GM12878 (cell line): ENCODE results near the gene PTGER4. TPM values are rescaled to one million over a fixed set of nuclear protein-coding genes. Genes with fewer than 3 reads are reported as not detected.

ENCODE experiments used
- ATAC-seq: fragments of 200-7000 bp; cut with Tn5 transposase; 3 replicates; pipeline ENCODE4 v1.9.1; 2020; ENCODE audit warnings: mild to moderate bottlenecking, moderate library complexity
- BruUV-seq: library from RNA; stranded (reverse); fragments of 400-500 nt; replicated peaks from 2 replicates; lab custom pipeline; 2021; lab: Mats Ljungman, UMichigan
- CTCF ChIA-PET: fragments of 300-600 bp; sonication (Branson Sonifier 250); formaldehyde crosslinking; extraction: SDS; loops from one replicate; lab custom pipeline; 2021; ENCODE audit warnings: inconsistent platforms; lab: Yijun Ruan, JAX
- POLR2A ChIA-PET: fragments of 350-600 bp; formaldehyde crosslinking; extraction: SDS; loops from one replicate; lab custom pipeline; 2021; ENCODE audit warnings: inconsistent platforms; lab: Charles Lee
- RAD21 ChIA-PET: fragments of 300-600 bp; sonication (Branson Sonifier 250); formaldehyde crosslinking; loops from one replicate; lab custom pipeline; 2023; ENCODE audit warnings: antibody characterized with exemption; ENCODE audit not compliant: unreplicated experiment; lab: Charles Lee
- SMC1A ChIA-PET: fragments of 300-600 bp; sonication (Branson Sonifier 250); formaldehyde crosslinking; loops from one replicate; lab custom pipeline; 2023; ENCODE audit not compliant: unreplicated experiment, uncharacterized antibody; lab: Charles Lee
- DNase-seq: peaks from one replicate; pipeline ENCODE4 v3.0.0-alpha.2; 2011; ENCODE audit warnings: low read depth, low spot score
- FAIRE-seq: peaks from 3 replicates; lab custom pipeline; 2011; peaks lifted over from hg19 to GRCh38; lab: Jason Lieb, UNC
- H2AFZ ChIP-seq: 2 replicates; pipeline ENCODE4 v1.6.0; 2011; ENCODE audit warnings: low read depth, low read length, control low read depth; ENCODE audit not compliant: control insufficient read depth
- H3K27ac ChIP-seq: 2 replicates; pipeline ENCODE4 v1.5.1; 2011; ENCODE audit warnings: control low read depth; ENCODE audit not compliant: control insufficient read depth, insufficient read depth
- H3K27me3 ChIP-seq, 2 experiments: replicated peaks in 1 of 2; 2 replicates each; pipeline versions ENCODE4 v1.6.0 to v1.6.1; 2011; ENCODE audit warnings: low read length in 1 of 2; ENCODE audit not compliant: control insufficient read depth in 2 of 2, insufficient read depth in 2 of 2
- H3K36me3 ChIP-seq, 2 experiments: 2 replicates each; pipeline ENCODE4 v1.5.1; 2011; ENCODE audit warnings: low read length in 1 of 2; ENCODE audit not compliant: control insufficient read depth in 2 of 2, insufficient read depth in 2 of 2
- H3K4me1 ChIP-seq: 2 replicates; pipeline ENCODE4 v1.6.1; 2011; ENCODE audit warnings: mild to moderate bottlenecking, low read length, moderate library complexity, mixed read lengths; ENCODE audit not compliant: control insufficient read depth, insufficient read depth
- H3K4me2 ChIP-seq: 2 replicates; pipeline ENCODE4 v1.6.0; 2011; ENCODE audit warnings: control low read depth; ENCODE audit not compliant: control insufficient read depth, insufficient read depth
- H3K4me3 ChIP-seq: fragments of 200-600 bp; sonication (generic); 2 replicates; pipeline ENCODE4 v1.5.1; 2016
- H3K79me2 ChIP-seq: 2 replicates; pipeline ENCODE4 v1.6.0; 2011; ENCODE audit warnings: low read length; ENCODE audit not compliant: control insufficient read depth, insufficient read depth
- H3K9ac ChIP-seq: 2 replicates; pipeline ENCODE4 v1.8.0; 2011; ENCODE audit warnings: low read length, control low read depth, mixed read lengths; ENCODE audit not compliant: control insufficient read depth, insufficient read depth
- H3K9me3 ChIP-seq: replicated peaks from 3 replicates; pipeline ENCODE4 v1.5.1; 2011; ENCODE audit warnings: mild to moderate bottlenecking, low read length; ENCODE audit not compliant: control insufficient read depth, insufficient read depth
- H4K20me1 ChIP-seq: 2 replicates; pipeline ENCODE4 v1.6.0; 2011; ENCODE audit not compliant: control insufficient read depth, insufficient read depth
- ATF7 ChIP-seq: fragments of 450-650 bp; IDR thresholded peaks from 2 replicates; pipeline ENCODE4 v1.6.1; 2016; ENCODE audit warnings: low read depth, mild to moderate bottlenecking
- CEBPB ChIP-seq, 2 experiments: fragments of 150-350 bp in 1 of 2; IDR thresholded peaks; 2 replicates each; pipeline ENCODE4 v1.6.1; 2012 to 2014; ENCODE audit warnings: low read depth in 2 of 2, low read length in 2 of 2, borderline replicate concordance in 1 of 2, inconsistent platforms in 1 of 2
- EED ChIP-seq: sonication (generic); IDR thresholded peaks from 2 replicates; pipeline ENCODE4 v1.6.1; 2016; ENCODE audit warnings: antibody characterized with exemption, low read depth
- GABPA ChIP-seq: IDR thresholded peaks from 2 replicates; pipeline ENCODE4 v1.6.1; 2014; ENCODE audit warnings: antibody characterized with exemption, low read depth, mild to moderate bottlenecking, inconsistent platforms
- SUPT20H ChIP-seq: IDR thresholded peaks from 2 replicates; pipeline ENCODE4 v1.6.1; 2011; ENCODE audit warnings: low read depth, mild to moderate bottlenecking, low read length, moderate library complexity, borderline replicate concordance; ENCODE audit not compliant: control insufficient read depth
- YY1 ChIP-seq: IDR thresholded peaks from 2 replicates; pipeline ENCODE4 v1.6.1; 2011; ENCODE audit warnings: low read depth, mild to moderate bottlenecking, low read length
- WGBS: methylation state at CpG from one replicate; pipeline ENCODE4 v1.1.6; 2016; ENCODE audit warnings: low lambda C conversion rate; ENCODE audit not compliant: insufficient replicate concordance, insufficient coverage; ENCODE audit errors: missing lambda C conversion rate; 5-methylcytosine and 5-hydroxymethylcytosine counted together
- in situ Hi-C: fragments of 300-500 bp; cut with MboI; formaldehyde crosslinking; loops from 9 replicates; pipeline ENCODE4 v1.14.3; 2018; ENCODE audit warnings: mixed read lengths
- intact Hi-C: fragments of 100-400 bp; cut with micrococcal nuclease; formaldehyde crosslinking; loops from one replicate; pipeline ENCODE4 v1.14.2; 2022; ENCODE audit not compliant: unreplicated experiment
- polyA plus RNA-seq, 11 experiments: library from polyadenylated mRNA; depleted of rRNA in 4 of 11; unstranded in 6 of 11; stranded (reverse) in 5 of 11; fragments of >200 nt; fragmentation: Nextera tagmentation in 4 of 11; fragmentation: Illumina TruSeq in 1 of 11; extraction: Ambion mirVana in 4 of 11; extraction: Trizol in 1 of 11; gene quantifications; 1 replicate in 1 of 11; 2 replicates in 10 of 11; pipeline versions ENCODE4 v1.2.1 to v1.2.3, GENCODE V29; 2011 to 2016; ENCODE audit warnings: inconsistent platforms in 2 of 11, missing spikeins in 2 of 11, low read depth in 1 of 11
- total RNA-seq, 4 experiments: library from RNA; depleted of rRNA in 3 of 4; stranded (reverse); fragments of >200 nt in 3 of 4; fragmentation: Illumina TruSeq in 1 of 4; extraction: Trizol in 1 of 4; gene quantifications; 2 replicates each; pipeline versions ENCODE4 v1.2.1 to v1.2.3, GENCODE V29; 2013 to 2021
- TF ChIP-seq, protein P1 (sequence below): fragments of 150-350 bp; IDR thresholded peaks from 2 replicates; pipeline ENCODE4 v1.6.1; 2014; ENCODE audit warnings: mild to moderate bottlenecking, low read depth, low read length
- TF ChIP-seq, protein P2 (sequence below): fragments of 450-650 bp; IDR thresholded peaks from 2 replicates; pipeline ENCODE4 v1.6.1; 2016; ENCODE audit warnings: mild to moderate bottlenecking, moderate library complexity, borderline replicate concordance

Gene PTGER4
- total and polyA plus RNA-seq, 10 of the 15 experiments (the other 5 are each of a cell fraction or from before 2014, with no cell fraction given) = 0.15 to 3.7 (median 0.62) TPM

DNA sequence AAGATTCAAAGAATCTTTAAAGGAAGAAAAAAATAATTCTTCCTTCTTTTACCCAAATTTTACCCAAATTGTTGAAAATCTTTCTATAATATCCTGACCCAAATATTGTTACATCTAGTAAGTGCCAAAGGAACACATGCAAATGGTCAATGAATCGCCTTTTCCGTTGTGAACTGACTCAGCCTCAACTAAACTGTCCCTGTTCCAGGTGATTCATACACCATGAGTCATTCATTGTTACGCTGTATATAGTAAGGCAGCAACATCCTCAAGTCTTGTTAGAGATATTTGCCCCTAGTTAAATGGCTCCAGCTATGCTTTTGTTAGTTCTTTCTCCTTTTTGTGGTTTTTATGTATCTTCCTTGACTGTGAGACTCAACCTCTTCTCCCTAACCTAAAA lies 9.7 kb downstream of the PTGER4 start:
- no peaks in the 10 kb centered on the region for H3K27me3 ChIP-seq
- FAIRE-seq (no peak), DNase-seq (peak; percentile 34), ATAC-seq (peak; percentile 71)
- no peaks in the 10 kb centered on the region for H3K36me3 ChIP-seq
- no peak overlapping the region for H2AFZ ChIP-seq
- WGBS = 1% methylated on average over 3 of the region's 3 CpGs
- intact Hi-C loops (loop anchor here (2.0 to 10.0 kb wide), 6 partner anchors 47 to 1112 kb away; no protein-coding TSS in a partner anchor), in situ Hi-C loops (loop anchor here (25.0 kb wide), 1 partner anchor 1102 kb away; no protein-coding TSS in a partner anchor)
- ChIA-PET RAD21 (interaction anchor here (1.2 to 3.3 kb wide), 5 partner anchors 24 to 1109 kb away, joined by 3 to 18 read pairs (median 4); no protein-coding TSS in a partner anchor), CTCF (interaction anchor here (0.6 to 4.3 kb wide), 15 partner anchors 10 to 1112 kb away, joined by 3 to 28 read pairs (median 4); no protein-coding TSS in a partner anchor), POLR2A (no interaction called here)
- H3K9ac ChIP-seq = no peak overlapping the region
- H3K27ac ChIP-seq = no peak overlapping the region
- H4K20me1 ChIP-seq = no peaks in the 10 kb centered on the region
- H3K9me3 ChIP-seq = no peaks in the 10 kb centered on the region; the same call in 2 of the 3 replicates
- TF ChIP-seq SUPT20H = no peak
- TF ChIP-seq, protein P1, sequence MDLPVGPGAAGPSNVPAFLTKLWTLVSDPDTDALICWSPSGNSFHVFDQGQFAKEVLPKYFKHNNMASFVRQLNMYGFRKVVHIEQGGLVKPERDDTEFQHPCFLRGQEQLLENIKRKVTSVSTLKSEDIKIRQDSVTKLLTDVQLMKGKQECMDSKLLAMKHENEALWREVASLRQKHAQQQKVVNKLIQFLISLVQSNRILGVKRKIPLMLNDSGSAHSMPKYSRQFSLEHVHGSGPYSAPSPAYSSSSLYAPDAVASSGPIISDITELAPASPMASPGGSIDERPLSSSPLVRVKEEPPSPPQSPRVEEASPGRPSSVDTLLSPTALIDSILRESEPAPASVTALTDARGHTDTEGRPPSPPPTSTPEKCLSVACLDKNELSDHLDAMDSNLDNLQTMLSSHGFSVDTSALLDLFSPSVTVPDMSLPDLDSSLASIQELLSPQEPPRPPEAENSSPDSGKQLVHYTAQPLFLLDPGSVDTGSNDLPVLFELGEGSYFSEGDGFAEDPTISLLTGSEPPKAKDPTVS = no peak
- no peak for TF ChIP-seq EED
- TF ChIP-seq YY1 = no peak
- TF ChIP-seq CEBPB (IDR thresholded peaks at IDR 0.05; ENCODE audit: borderline replicate concordance in 1 of 2, low read depth in 2 of 2, low read length in 2 of 2) = no peak
- TF ChIP-seq GABPA = no peak
- TF ChIP-seq, protein P2, sequence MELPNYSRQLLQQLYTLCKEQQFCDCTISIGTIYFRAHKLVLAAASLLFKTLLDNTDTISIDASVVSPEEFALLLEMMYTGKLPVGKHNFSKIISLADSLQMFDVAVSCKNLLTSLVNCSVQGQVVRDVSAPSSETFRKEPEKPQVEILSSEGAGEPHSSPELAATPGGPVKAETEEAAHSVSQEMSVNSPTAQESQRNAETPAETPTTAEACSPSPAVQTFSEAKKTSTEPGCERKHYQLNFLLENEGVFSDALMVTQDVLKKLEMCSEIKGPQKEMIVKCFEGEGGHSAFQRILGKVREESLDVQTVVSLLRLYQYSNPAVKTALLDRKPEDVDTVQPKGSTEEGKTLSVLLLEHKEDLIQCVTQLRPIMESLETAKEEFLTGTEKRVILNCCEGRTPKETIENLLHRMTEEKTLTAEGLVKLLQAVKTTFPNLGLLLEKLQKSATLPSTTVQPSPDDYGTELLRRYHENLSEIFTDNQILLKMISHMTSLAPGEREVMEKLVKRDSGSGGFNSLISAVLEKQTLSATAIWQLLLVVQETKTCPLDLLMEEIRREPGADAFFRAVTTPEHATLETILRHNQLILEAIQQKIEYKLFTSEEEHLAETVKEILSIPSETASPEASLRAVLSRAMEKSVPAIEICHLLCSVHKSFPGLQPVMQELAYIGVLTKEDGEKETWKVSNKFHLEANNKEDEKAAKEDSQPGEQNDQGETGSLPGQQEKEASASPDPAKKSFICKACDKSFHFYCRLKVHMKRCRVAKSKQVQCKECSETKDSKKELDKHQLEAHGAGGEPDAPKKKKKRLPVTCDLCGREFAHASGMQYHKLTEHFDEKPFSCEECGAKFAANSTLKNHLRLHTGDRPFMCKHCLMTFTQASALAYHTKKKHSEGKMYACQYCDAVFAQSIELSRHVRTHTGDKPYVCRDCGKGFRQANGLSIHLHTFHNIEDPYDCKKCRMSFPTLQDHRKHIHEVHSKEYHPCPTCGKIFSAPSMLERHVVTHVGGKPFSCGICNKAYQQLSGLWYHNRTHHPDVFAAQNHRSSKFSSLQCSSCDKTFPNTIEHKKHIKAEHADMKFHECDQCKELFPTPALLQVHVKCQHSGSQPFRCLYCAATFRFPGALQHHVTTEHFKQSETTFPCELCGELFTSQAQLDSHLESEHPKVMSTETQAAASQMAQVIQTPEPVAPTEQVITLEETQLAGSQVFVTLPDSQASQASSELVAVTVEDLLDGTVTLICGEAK = no peak
- no peak for TF ChIP-seq ATF7
- TF ChIP-seq, all 136 proteins: peak for 0
- SMC1A ChIA-PET = interaction anchor here (0.6 to 4.0 kb wide), 15 partner anchors 12 to 1091 kb away, joined by 3 to 15 read pairs (median 4); no protein-coding TSS in a partner anchor
- no TSS peak for BruUV-seq
- H3K4me3 ChIP-seq = no peak overlapping the region
- no peak overlapping the region for H3K4me2 ChIP-seq
- no peaks in the 10 kb centered on the region for H3K4me1 ChIP-seq
- no peaks in the 10 kb centered on the region for H3K79me2 ChIP-seq
